Urinary bladder (tissue), 4 donors: ENCODE measurements around the gene MRTFB. TPM values are rescaled to one million over a fixed set of nuclear protein-coding genes. Genes with fewer than 3 reads are reported as not detected.
A peak's percentile ranks its signal among the peaks of the same experiment; 100 is the strongest.

Source experiments
- DNase-seq: peaks from one replicate; pipeline ENCODE4 v3.0.0-alpha.2; 2015; ENCODE audit errors: extremely low spot score
- H3K27ac ChIP-seq: one replicate; pipeline ENCODE4 v1.5.1; 2013; ENCODE audit warnings: low read depth, mild to moderate bottlenecking, moderate library complexity
- H3K36me3 ChIP-seq: one replicate; pipeline ENCODE4 v1.6.1; 2013; ENCODE audit warnings: mild to moderate bottlenecking, moderate library complexity; ENCODE audit not compliant: insufficient read depth
- H3K4me1 ChIP-seq: one replicate; pipeline ENCODE4 v1.6.1; 2013; ENCODE audit warnings: mild to moderate bottlenecking, moderate library complexity; ENCODE audit not compliant: insufficient read depth
- H3K4me3 ChIP-seq: one replicate; pipeline ENCODE4 v1.5.1; 2013; ENCODE audit warnings: low read depth, low read length
- WGBS: extraction: QIAGEN DNeasy Blood & Tissue Kit; methylation state at CpG from one replicate; pipeline ENCODE4 v1.1.7; 2013; 5-methylcytosine and 5-hydroxymethylcytosine counted together
- polyA plus RNA-seq: library from polyadenylated mRNA; stranded (reverse); fragments of 200-250 nt; gene quantifications from one replicate; pipeline ENCODE4 v1.2.3, GENCODE V29; 2013
- total RNA-seq: library from RNA; depleted of rRNA; stranded (reverse); fragments of >200 nt; gene quantifications from one replicate; pipeline ENCODE4 v1.2.3, GENCODE V29; 2014
- donor health status: healthy with polysubstance abuse.
- donor health status: healthy.

MRTFB gene
- total and polyA plus RNA-seq, 2 donors: 18.9 to 42.8 TPM

DNA sequence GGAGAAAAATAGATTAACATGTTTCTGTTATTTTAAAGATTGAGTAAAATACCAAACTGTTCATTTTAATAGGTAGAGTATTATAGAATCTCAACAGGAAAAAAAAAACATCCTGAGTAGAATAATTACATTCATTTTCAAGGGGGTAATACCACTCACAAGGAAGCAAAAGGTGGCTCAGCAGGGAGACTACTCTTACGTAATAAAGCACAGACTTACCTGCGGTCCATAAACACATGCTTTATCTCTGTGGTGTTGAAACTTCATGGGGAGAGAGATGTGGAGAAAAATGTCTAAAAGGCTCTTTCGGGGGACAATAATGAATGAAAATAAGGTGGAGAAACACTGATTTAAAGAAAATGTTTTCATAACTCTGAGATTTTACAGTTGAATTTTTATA lies 171.7 kb downstream of the MRTFB start:
- 95% methylated on average over 3 of the region's 3 CpGs for WGBS
- H3K27ac ChIP-seq: no peak overlapping the region
- H3K4me3 ChIP-seq: no peak overlapping the region
- H3K4me1 ChIP-seq: no peaks in the 10 kb centered on the region
- H3K36me3 ChIP-seq: no peaks in the 10 kb centered on the region
- no peak for DNase-seq

DNA sequence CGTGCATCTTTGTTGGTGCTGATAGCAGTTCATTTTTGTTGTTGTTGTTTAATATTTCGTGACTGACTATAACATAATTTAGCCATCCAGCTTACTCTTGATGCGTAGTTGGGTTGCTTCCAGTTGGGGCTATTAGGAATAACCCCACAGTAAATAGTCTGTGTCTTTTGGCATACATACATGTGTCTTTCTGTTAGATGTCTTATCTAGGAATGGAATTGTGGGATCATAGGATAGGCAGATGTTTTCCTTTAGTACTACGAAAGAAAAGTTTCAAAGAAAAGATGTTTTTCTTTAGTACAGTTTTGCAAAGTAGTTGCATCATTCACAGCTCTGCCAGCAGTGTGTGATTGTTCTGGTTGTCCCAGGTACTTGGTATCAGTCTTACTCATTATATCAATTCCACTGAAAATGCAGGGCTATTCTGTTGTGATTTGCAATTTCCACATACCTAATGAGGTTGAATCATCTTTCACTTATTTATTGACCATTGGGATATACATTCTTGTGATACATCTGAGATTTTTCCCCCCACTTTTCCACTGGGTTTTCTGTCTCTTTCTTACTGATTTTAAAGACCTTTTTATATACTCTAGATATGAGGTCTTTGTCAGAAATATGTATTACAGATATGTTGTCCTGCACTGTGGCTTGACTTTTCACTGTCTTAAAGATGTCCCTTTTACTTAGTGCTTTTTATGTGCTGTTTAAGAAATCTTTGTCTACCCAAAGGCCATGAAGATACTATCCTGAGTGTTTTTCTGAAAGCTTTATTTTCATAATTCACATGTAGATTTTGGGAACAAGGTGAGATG lies 173.3 kb downstream of the MRTFB start:
- no peak for DNase-seq
- Histone ChIP-seq H3K4me3 (no peak overlapping the region), H3K36me3 (no peaks in the 10 kb centered on the region), H3K4me1 (no peaks in the 10 kb centered on the region), H3K27ac (no peak overlapping the region)
- WGBS: 76% methylated on average over 4 of the region's 4 CpGs

DNA sequence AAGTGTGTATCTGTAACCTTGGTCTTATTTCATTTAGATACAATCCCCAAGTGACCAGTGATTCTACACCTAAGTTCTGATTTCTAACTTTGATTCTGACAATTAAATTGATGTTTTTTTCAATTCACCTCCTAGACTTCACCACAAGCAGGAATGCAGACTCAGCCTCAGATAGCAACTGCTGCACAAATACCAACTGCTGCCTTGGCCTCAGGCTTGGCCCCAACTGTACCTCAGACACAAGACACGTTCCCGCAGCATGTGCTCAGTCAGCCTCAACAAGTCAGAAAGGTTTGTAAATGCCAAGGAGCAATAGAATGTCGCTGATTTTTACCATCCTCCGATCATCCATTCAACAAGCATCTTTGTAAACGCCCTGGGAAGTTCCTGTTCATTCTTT lies 177.7 kb downstream of the MRTFB start:
- H3K36me3 ChIP-seq: peaks cover 3% of the 10 kb centered on the region
- DNase-seq: no peak
- 86% methylated on average over 5 of the region's 5 CpGs for WGBS
- no peaks in the 10 kb centered on the region for H3K4me1 ChIP-seq
- no peak overlapping the region for H3K4me3 ChIP-seq
- H3K27ac ChIP-seq: no peak overlapping the region

DNA sequence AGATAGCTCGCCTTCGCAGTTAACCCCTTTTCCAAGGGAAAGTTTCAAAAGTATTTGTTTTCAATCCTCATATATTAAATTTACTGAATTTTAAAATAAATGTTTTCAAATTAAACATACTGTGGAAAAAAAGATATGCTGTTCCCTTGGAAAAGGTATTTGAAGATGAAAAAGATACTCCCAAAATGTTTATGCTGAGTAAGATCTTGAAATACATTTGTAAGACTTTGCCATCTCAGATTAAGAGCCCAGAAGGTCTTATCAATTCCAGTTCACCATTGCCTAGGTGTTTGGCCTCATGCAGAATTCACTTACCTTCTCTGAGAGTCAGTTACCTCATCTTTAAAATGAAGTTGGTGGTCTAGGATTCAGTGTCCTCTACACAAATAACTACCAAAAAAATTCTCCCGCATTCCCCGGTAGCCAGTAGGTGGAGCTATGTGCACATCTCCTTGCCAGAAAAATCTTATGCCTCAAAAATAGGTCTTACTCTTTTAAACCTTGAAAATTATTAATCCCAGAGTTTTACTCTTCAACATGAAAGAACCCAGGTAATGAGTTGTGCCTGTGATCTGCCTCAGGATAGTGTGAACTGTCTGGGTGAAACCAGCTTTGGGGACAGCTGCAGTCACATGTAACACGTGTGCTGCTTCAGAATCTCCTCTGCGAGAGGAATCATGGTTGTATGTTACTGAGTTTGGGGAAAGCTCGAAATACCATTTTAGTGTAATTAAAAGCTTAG lies 178.3 kb downstream of the MRTFB start:
- Histone ChIP-seq H3K4me1 (no peaks in the 10 kb centered on the region), H3K27ac (no peak overlapping the region), H3K4me3 (no peak overlapping the region), H3K36me3 (peaks cover 3% of the 10 kb centered on the region)
- peak; percentile 26 for DNase-seq
- WGBS: 63% methylated on average over 7 of the region's 7 CpGs

DNA sequence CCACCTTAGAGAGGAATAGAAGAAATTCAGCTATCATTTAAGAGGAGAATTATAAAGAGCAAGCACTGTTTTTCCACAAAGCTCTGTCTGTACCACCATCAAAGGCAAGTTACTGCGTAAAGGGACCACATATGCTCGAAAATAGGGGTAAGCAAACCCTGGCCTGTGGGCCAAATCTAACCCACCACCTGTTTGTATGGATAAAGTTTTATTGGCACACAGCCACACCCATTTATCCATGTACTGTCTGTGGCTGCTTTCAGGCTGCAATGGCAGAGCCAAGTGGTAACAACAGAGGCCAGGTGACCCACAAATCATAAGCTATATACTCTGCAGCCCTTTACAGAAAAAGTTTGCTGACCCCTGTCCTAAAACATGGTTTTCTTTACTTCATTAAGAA lies 180.3 kb downstream of the MRTFB start:
- Histone ChIP-seq H3K4me1 (no peaks in the 10 kb centered on the region), H3K27ac (no peak overlapping the region), H3K4me3 (no peak overlapping the region), H3K36me3 (peaks cover 3% of the 10 kb centered on the region)
- DNase-seq: no peak
- 95% methylated on average over 2 of the region's 2 CpGs for WGBS

DNA sequence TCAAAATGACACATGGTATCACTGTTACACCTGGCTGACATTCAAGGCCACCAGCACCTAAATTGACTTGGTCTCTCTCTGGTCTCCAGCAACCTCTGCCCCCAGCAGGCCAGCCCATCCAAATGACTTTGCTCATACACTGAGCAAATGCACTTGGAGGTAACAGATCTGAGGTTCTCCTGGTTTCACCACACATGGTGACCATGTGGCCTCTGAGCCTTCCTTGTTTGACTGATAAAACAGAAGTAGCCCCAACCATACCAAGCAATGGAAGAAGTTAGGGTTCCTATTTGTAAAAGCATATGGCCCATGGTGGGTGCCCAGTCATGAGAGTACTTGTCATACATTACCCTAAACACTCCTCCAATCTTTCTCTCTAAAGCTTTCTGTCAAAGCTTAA lies 181.7 kb downstream of the MRTFB start:
- no peak for DNase-seq

DNA sequence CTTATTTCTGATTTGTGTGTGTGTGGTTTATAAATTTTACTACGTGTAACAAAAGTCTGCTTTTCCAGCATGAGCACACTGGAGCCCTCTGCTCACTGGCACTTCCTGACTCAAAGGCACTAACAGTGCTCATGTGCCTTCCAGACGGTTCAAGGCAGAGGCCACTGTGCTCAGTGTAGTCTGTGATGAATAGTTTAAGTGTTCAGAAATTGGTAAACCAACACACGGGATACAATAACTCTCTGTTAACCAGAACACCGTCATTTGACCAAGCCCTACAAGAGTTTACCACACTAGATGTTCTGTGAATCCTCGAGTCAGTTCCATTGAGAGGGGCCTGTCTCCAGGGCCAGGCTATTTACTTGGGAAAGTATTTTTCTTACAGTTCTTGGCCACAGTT lies 191.9 kb downstream of the MRTFB start:
- no peak overlapping the region for H3K27ac ChIP-seq
- no peak for DNase-seq
- H3K36me3 ChIP-seq: peaks cover 6% of the 10 kb centered on the region
- H3K4me3 ChIP-seq: no peak overlapping the region
- H3K4me1 ChIP-seq: no peaks in the 10 kb centered on the region
- WGBS: 88% methylated on average over 5 of the region's 5 CpGs

More for the DNA sequence above, 181.7 kb downstream of the MRTFB start:
- Histone ChIP-seq H3K36me3 (peaks cover 3% of the 10 kb centered on the region), H3K27ac (no peak overlapping the region), H3K4me3 (no peak overlapping the region), H3K4me1 (no peaks in the 10 kb centered on the region)

DNA sequence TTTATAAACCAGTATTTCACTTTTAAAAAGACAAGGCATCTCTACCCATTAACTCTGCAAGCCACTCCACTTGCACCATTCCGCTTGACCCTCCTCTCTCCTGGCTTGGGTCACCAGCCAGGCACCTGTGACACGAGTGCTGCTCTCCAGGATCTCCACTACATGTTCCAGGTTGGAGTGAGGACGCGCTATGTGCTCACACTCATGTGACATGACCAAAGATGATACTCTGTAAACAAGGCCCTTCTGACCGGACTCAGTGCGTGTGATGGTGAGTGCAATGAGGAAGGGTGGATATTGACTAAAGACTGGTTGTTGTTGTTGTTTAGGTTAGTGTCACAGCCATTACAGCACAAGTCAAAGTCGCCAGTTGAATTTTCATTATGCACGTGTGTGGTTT lies 192.7 kb downstream of the MRTFB start:
- 96% methylated on average over 8 of the region's 8 CpGs for WGBS
- Histone ChIP-seq H3K27ac (no peak overlapping the region), H3K36me3 (peaks cover 5% of the 10 kb centered on the region), H3K4me3 (no peak overlapping the region), H3K4me1 (no peaks in the 10 kb centered on the region)
- DNase-seq: no peak

DNA sequence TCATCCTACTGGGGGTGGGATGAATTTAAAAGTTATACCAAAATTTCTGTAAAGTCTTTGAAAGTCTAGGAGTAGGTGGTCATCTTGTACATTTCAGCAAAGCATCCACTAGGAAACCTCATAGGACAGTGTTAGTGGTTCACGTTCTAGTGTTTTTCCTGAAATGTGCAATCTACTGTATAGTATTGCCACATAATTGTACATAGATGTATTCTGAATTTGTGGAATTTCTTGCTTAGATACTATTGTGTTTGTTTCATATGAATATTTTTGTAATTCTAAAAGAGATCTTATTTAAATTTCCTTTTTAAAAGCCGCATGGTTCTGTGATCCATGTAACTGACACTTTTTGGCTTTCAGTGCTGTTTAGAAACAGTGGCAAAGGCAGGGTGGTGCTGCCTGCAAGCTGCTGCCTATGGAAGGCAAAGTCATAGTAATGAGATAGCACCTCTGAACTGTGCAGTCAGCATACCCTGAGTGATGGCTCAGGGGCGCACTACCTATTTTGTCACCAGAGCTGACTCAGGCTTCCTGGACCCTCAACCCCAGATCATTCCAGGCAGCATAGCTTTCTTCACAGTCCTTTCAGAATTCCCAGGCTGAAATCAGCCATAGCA lies 193.3 kb downstream of the MRTFB start:
- H3K36me3 ChIP-seq: peaks cover 5% of the 10 kb centered on the region
- no peak overlapping the region for H3K27ac ChIP-seq
- H3K4me3 ChIP-seq: no peak overlapping the region
- no peaks in the 10 kb centered on the region for H3K4me1 ChIP-seq
- DNase-seq: no peak
- WGBS: 94% methylated on average over 3 of the region's 3 CpGs

DNA sequence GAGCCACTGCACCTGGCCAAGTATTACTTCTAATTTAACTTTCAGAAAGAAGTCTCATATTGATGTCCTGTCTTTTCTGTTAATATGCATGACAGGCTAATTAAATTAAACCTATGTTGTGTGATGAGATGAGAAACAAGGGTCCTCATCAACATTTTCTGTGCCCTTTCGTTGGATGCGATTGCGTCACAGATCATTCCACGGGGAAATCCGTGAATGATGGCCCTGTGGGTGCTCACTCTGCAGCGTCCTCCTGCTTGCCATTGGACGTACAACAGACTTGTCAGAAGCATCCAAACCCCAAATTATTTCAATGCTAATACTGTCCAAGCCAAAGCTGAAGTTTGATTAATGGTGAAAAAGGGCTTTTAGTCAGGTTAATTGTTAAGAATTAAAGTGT lies 197.0 kb downstream of the MRTFB start:
- no peak for DNase-seq
- Histone ChIP-seq H3K36me3 (no peaks in the 10 kb centered on the region), H3K27ac (no peak overlapping the region), H3K4me3 (no peak overlapping the region), H3K4me1 (no peaks in the 10 kb centered on the region)
- whole genome bisulfite sequencing: 94% methylated on average over 7 of the region's 7 CpGs

DNA sequence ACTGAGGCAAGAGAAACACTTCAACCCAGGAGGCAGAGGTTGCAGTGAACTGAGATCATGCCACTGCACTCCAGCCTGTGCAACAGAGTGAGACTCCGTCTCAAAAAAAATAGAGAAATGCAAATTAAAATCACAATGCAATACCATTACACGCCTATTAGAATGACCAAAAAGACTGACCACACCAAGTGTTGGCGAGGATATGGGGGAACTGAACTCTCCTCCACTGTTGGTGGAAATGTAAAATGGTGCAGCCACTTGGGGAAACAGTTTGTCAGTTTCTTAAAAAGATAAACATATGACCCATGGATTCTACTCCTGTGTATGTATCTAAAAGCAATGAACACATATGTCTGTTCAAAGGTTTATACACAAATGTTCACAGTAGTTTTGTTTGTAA lies 204.8 kb downstream of the MRTFB start:
- Histone ChIP-seq H3K4me1 (no peaks in the 10 kb centered on the region), H3K36me3 (no peaks in the 10 kb centered on the region), H3K27ac (no peak overlapping the region), H3K4me3 (no peak overlapping the region)
- 96% methylated on average over 3 of the region's 3 CpGs for WGBS
- no peak for DNase-seq

DNA sequence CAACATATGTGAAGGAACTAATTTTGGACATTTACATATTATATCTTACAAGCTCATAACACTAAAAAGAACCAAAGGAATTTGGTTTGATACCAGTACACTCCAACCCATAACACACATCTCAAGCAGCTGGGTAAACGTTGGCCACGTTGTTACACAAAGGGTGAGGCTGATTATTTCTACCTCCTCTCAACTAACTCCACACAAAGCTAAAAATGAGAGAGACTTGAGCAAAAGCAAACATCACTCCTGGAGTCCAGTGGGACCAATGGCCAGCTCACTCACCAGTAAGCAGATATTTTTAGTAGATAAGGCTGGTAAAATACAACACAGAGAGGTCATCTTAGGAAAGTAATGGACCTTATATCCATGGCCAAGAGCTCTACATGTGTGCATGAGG lies 207.6 kb downstream of the MRTFB start:
- Histone ChIP-seq H3K4me1 (no peaks in the 10 kb centered on the region), H3K4me3 (no peak overlapping the region), H3K36me3 (no peaks in the 10 kb centered on the region), H3K27ac (no peak overlapping the region)
- no peak for DNase-seq
- 50% methylated on average over 2 of the region's 2 CpGs for WGBS

DNA sequence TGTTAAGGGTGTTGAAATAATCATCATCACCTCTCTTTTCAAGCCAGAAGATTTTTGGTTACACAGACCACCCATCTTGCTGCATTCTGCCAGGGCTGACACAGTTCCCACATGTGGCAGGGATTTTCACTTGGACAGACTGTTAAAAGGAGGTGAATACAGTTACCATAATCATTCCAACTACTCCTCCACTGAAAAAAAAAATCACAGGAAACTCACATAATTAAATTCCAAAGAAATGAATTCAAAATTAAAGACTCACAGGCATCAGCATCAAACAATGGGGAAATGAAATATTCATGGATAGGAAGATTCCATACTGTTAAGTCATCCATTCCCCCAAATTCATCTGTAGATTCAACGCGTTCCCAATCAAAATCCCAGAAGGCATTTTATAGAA lies 209.4 kb downstream of the MRTFB start:
- WGBS: 87% methylated on average over 2 of the region's 2 CpGs

DNA sequence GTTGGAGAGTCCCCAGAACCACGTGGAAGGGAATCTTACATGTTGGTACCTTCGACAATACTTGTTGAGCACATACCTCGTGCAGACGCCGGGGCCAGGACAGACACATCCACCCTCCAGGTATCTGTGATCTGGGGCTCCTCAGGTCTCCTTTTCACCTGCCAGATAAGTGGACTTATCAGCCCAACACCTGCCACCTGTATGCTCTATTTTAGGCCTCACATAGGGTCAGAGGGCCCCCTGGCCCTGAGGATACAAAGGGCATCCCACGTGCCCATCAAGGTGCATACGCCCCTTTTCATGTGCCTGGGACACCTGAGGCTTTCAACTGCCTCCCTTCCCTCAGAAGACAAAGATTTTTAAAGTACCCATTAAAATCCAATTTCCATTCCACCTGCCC lies 212.7 kb downstream of the MRTFB start:
- 81% methylated on average over 7 of the region's 7 CpGs for WGBS
- DNase-seq: no peak
- H3K4me1 ChIP-seq: no peaks in the 10 kb centered on the region

More for the DNA sequence above, 209.4 kb downstream of the MRTFB start:
- H3K27ac ChIP-seq: no peak overlapping the region
- H3K36me3 ChIP-seq: no peaks in the 10 kb centered on the region
- no peak overlapping the region for H3K4me3 ChIP-seq
- H3K4me1 ChIP-seq: no peaks in the 10 kb centered on the region
- DNase-seq: no peak

More for the DNA sequence above, 212.7 kb downstream of the MRTFB start:
- Histone ChIP-seq H3K36me3 (no peaks in the 10 kb centered on the region), H3K27ac (no peak overlapping the region), H3K4me3 (no peak overlapping the region)
